ENCODE data around the gene MBOAT1. TPM values are rescaled to one million over a fixed set of nuclear protein-coding genes. Genes with fewer than 3 reads are reported as not detected.

MBOAT1 gene
- polyA plus RNA-seq, 1 donor from 2014 or later = not detected

GRCh38 chr6:20252311-20252710 lies 40.0 kb upstream of the MBOAT1 start:
- Histone ChIP-seq H3K79me2 (replicated peaks; ENCODE audit: insufficient read depth, low read length) (no peaks in the 10 kb centered on the region), H3K9me3 (ENCODE audit: low read length) (no peaks in the 10 kb centered on the region), H3K27me3 (ENCODE audit: insufficient read depth, low read depth, low read length) (no peaks in the 10 kb centered on the region), H3K9ac (ENCODE audit: low read length) (no peak overlapping the region), H3K9me2 (ENCODE audit: insufficient read depth, low read length) (no peaks in the 10 kb centered on the region), H3F3A (ENCODE audit: insufficient read depth, low read length, poor library complexity, severe bottlenecking) (no peaks in the 10 kb centered on the region), H2AFZ (ENCODE audit: low read depth, low read length) (no peak overlapping the region), H3K36me3 (ENCODE audit: insufficient read depth, low read length) (no peaks in the 10 kb centered on the region), H3K4me3 (ENCODE audit: low read length) (no peak overlapping the region), H3K27ac (ENCODE audit: low read length) (no peak overlapping the region), H3K4me2 (ENCODE audit: low read length) (no peak overlapping the region), H4K20me1 (ENCODE audit: insufficient read depth) (no peaks in the 10 kb centered on the region)
- TF ChIP-seq SMC3 (conservative IDR thresholded peaks at IDR 0.05; ENCODE audit: poor library complexity) = no peak
- no peak for TF ChIP-seq REST (IDR thresholded peaks at IDR 0.05; ENCODE audit: borderline replicate concordance)
- TF ChIP-seq TAF1 (IDR thresholded peaks at IDR 0.05; ENCODE audit: low read depth) = no peak
- no peak for TF ChIP-seq MXI1 (conservative IDR thresholded peaks at IDR 0.05; ENCODE audit: poor library complexity, severe bottlenecking)
- no peak for TF ChIP-seq EP300 (conservative IDR thresholded peaks at IDR 0.05; ENCODE audit: poor library complexity, severe bottlenecking)
- TF ChIP-seq, protein P1, sequence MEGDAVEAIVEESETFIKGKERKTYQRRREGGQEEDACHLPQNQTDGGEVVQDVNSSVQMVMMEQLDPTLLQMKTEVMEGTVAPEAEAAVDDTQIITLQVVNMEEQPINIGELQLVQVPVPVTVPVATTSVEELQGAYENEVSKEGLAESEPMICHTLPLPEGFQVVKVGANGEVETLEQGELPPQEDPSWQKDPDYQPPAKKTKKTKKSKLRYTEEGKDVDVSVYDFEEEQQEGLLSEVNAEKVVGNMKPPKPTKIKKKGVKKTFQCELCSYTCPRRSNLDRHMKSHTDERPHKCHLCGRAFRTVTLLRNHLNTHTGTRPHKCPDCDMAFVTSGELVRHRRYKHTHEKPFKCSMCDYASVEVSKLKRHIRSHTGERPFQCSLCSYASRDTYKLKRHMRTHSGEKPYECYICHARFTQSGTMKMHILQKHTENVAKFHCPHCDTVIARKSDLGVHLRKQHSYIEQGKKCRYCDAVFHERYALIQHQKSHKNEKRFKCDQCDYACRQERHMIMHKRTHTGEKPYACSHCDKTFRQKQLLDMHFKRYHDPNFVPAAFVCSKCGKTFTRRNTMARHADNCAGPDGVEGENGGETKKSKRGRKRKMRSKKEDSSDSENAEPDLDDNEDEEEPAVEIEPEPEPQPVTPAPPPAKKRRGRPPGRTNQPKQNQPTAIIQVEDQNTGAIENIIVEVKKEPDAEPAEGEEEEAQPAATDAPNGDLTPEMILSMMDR (IDR thresholded peaks at IDR 0.05; ENCODE audit: poor library complexity, severe bottlenecking) = no peak
- no peak for TF ChIP-seq EZH2 (IDR thresholded peaks at IDR 0.05; ENCODE audit: borderline replicate concordance, insufficient read depth, low read length, poor library complexity, severe bottlenecking)
- no peak for TF ChIP-seq RAD21 (conservative IDR thresholded peaks at IDR 0.05)
- TF ChIP-seq POLR2AphosphoS5 (IDR thresholded peaks at IDR 0.05) = no peak

GRCh38 chr6:20251525-20251924 lies 39.3 kb upstream of the MBOAT1 start:
- no peak overlapping the region for H3K4me3 ChIP-seq (ENCODE audit: low read length)
- H3K36me3 ChIP-seq (ENCODE audit: insufficient read depth, low read length) = no peaks in the 10 kb centered on the region
- no peaks in the 10 kb centered on the region for H3K79me2 ChIP-seq (replicated peaks; ENCODE audit: insufficient read depth, low read length)
- H2AFZ ChIP-seq (ENCODE audit: low read depth, low read length) = no peak overlapping the region
- no peaks in the 10 kb centered on the region for H3K9me3 ChIP-seq (ENCODE audit: low read length)
- no peaks in the 10 kb centered on the region for H3F3A ChIP-seq (ENCODE audit: insufficient read depth, low read length, poor library complexity, severe bottlenecking)
- no peak for TF ChIP-seq REST (IDR thresholded peaks at IDR 0.05; ENCODE audit: borderline replicate concordance)
- no peak for TF ChIP-seq MXI1 (conservative IDR thresholded peaks at IDR 0.05; ENCODE audit: poor library complexity, severe bottlenecking)
- TF ChIP-seq EZH2 (IDR thresholded peaks at IDR 0.05; ENCODE audit: borderline replicate concordance, insufficient read depth, low read length, poor library complexity, severe bottlenecking) = no peak
- no peak for TF ChIP-seq SMC3 (conservative IDR thresholded peaks at IDR 0.05; ENCODE audit: poor library complexity)
- TF ChIP-seq POLR2AphosphoS5 (IDR thresholded peaks at IDR 0.05) = no peak
- no peak for TF ChIP-seq RAD21 (conservative IDR thresholded peaks at IDR 0.05)
- TF ChIP-seq, protein P1 (IDR thresholded peaks at IDR 0.05; ENCODE audit: poor library complexity, severe bottlenecking) = no peak
- no peak for TF ChIP-seq EP300 (conservative IDR thresholded peaks at IDR 0.05; ENCODE audit: poor library complexity, severe bottlenecking)
- TF ChIP-seq TAF1 (IDR thresholded peaks at IDR 0.05; ENCODE audit: low read depth) = no peak
- H3K27ac ChIP-seq (ENCODE audit: low read length) = no peak overlapping the region
- no peak overlapping the region for H3K9ac ChIP-seq (ENCODE audit: low read length)
- no peak overlapping the region for H3K4me2 ChIP-seq (ENCODE audit: low read length)
- H3K9me2 ChIP-seq (ENCODE audit: insufficient read depth, low read length) = no peaks in the 10 kb centered on the region
- H3K27me3 ChIP-seq (ENCODE audit: insufficient read depth, low read depth, low read length) = no peaks in the 10 kb centered on the region
- H4K20me1 ChIP-seq (ENCODE audit: insufficient read depth) = no peaks in the 10 kb centered on the region
